HG02588 (cell line): ENCODE results near the gene SPEM2.

ENCODE experiments used
- ATAC-seq: cut with Tn5 transposase; IDR thresholded peaks from one replicate; pipeline ENCODE4 v1.9.1; 2021; ENCODE audit warnings: mild to moderate bottlenecking, moderate library complexity; ENCODE audit not compliant: unreplicated experiment

Gene SPEM2

DNA sequence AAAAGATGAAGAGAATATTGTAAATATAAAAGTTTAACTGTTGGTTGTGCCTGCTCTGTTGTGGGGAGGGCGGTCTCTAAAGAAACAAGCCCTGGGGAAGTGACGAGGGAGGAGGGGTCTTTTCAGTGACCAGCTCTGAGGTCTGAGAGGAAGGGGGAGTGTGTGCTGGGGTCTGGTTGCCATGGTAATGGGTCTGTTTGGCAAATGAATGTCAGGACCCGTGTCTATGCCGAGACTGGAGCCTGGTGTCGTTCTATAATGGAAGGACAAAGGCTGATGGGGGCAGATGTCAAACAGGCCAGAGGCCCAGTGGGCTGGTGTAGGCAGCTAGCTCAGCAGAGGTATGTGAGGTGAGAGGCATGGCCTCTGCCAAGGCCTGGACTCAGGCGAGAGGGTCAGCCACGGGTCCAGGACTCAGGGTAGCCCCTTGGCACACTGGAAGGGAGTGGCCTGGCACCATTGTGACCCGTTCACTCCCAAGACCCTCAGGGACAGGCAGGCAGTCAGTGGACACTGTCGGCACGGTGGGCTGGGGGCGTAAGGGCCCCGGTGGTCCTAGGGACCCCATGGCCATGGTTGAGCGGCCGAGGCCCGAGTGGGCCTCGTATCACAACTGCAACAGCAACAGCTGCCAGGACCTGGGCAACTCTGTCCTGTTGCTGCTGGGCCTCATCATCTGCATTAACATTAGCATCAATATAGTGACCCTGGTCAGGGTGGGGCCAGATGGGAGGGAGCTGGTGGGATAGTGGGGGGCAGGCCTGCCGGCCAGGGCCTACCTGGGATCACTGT is 5.4 kb upstream of the SPEM2 start, which contains the start of gene SPEM1:
Gene SPEM1, plus strand, starts transcription at position 506 of the 792 bp plus-strand sequence. Its CDS starts 61 bp downstream, at position 567.
- no peak for ATAC-seq

DNA sequence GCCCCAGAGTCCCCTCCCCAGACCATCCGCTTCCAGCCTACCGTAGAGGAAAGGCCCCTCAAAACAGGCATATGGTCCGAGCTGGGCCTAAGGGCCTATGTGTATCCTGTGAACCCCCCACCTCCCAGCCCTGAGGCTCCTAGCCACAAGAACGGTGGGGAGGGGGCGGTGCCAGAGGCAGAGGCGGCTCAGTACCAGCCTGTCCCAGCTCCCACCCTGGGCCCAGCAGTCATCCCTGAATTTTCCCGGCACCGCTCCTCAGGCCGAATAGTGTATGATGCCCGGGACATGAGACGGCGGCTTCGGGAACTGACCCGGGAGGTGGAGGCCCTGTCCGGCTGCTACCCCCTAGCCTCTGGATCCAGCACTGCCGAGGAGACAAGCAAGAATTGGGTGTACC is 4.2 kb upstream of the SPEM2 start:
- no peak for ATAC-seq

DNA sequence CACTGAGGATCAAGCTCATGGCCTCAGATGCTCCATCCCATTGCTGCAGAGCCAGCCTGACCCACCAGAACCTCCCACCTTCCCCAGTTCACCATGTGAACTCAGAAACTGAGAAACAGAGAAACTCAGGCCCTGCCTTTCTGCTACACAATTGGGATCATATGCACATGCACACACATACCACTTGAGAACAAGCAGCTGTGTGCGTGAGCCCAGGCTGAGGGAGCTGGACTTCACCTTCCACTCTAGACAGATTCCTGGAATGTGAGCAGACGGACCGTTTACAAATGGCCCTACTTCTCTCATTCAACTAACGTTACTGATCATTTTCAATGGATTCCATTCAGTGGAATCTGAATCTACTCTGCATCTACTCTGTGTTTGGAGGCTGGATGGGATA is 1.7 kb upstream of the SPEM2 start:
- no peak for ATAC-seq

DNA sequence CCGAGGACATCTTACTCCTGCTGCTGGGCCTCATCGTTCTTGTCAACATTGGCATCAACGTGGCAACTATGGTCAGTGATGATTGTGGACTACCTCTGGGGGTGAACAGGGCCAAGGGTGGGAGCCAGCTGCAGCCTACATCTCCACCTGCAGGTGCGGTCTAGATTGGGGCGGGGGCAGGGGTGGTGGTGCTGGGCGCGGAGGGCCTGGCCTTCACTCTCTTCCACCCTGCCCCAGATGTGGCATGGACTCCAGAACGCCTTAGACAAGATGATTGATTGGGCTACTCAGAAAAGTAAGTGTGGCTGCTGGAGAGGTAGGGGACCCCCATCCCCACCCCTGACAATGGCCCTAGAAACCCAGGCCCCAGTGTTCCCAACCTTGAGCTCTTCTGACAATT is 340 bp downstream of the SPEM2 start:
- ATAC-seq, result no peak

DNA sequence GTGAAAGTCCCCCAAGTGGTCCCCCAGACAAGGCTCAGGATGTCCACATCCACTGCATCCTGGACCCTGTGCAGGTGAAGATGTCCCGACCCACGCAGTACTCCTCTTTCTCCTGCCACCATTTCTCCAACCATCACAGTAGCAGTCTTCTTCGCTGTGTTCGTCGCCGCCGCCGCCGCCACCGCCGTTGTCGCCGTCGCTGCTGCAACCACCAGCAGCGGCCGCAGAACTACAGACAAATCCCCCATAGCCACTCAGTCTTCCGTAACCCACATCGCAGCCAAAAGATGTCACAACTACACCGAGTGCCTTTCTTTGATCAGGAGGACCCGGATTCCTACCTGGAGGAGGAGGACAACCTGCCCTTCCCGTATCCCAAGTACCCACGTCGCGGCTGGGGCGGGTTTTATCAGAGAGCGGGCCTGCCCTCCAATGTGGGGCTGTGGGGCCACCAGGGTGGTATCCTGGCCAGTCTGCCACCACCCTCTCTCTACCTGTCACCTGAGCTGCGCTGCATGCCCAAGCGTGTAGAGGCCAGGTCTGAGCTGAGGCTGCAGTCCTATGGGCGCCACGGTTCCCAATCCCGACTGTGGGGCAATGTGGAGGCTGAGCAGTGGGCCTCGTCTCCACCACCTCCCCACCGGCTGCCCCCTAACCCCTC is 917 bp downstream of the SPEM2 start:
- no peak for ATAC-seq

DNA sequence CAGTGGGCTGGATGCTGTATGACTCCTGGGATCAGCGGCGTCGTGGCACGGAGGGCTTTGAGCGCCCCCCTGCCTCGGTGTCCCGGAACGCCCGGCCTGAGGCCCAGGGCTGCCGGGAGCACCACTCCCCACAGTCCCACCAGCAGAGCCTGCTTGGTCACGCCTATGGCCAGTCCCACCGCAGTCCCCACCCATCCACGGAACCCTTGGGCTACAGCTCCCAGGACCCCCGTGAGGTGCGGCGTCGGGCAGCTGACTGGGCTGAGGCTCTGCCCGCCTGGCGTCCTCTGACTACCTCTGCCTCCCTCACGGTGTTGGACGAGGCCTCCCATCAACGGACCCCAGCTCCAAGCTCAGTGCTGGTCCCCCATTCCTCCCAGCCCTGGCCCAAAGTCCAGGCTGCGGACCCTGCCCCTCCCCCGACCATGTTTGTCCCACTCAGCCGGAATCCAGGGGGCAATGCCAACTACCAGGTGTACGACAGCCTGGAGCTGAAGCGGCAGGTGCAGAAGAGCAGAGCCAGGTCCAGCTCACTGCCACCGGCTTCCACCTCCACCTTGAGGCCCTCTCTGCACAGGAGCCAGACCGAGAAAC is 1.6 kb downstream of the SPEM2 start:
- ATAC-seq, result no peak

DNA sequence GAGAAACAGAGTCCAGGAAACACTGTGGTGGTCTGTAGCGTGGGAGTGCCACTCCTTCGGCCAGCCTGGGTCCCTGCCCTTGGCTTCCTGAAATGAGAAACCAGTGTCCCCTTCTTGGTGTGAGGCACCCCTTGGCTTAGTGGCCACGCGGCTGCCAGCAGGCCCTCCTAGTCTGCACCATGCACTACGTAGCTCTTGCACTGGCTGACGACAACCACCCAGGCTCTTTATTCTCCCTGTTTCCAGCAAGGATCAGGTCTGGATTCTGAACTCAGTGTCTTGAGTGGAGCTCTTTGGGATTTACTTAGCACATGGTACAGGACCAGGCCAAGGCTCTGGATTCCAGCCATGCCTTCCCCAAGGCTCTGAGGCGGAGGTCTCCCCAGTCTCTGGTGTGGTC is 2.1 kb downstream of the SPEM2 start:
- no peak for ATAC-seq

DNA sequence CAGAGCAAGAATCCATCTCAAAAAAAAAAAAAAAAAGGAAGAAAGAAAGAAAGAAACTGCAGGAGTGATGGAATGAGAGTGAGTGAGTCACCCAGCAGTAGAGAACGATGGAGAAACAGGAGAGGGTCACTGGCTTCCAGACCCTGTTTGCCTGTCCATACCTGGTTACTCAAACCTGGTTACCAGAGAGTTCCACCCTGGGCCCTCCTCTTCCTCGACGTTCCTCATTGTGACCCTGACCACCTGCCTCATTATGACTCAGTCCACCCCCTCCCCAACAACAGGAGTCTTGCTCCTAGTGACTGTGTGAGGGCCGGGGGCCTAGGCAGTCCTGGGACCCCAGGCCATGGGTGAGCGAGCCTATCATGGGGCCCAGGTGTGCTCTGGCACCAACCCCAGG is 3.1 kb downstream of the SPEM2 start, which contains the start of gene SPEM3:
Gene SPEM3, plus strand, starts transcription at position 301 of the 400 bp plus-strand sequence. Its CDS starts 46 bp downstream, at position 347.
- no peak for ATAC-seq

DNA sequence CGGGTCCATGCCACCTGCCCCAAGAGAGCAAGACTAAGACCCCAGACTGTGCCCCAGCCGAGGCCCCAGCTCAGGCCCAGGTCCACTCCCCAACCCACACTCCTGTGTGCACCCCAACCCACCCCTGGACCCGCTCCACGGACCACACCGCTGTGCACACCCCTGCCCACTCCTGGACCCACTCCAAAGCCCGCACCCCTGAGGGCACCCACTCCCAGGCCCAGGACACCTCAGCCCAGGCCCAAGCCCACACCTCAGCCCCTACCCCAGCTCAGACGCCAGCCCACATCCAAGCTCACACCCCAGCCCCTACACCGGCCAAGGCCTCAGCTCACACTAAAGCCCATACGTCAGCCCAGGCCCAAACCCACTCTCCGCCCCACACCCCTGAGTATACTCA is 4.3 kb downstream of the SPEM2 start:
- no peak for ATAC-seq

DNA sequence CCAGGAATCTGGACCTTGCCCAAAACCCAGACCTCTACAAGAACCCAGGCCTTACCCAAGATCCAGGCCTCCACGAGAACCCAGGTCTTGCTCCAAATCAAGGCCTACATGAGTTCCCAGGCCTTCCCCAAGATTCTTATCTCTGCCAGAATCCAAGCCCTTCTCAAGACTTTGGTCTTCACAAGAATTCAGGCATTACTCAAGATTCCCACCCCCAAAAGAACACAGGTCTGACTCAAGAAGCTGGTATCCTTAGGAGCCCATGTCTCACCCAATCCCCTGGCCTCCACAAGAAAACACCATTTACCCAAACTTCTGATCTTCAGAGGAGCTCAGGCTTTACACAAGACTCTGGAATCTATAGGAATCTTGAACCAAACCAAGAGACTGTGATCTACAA is 5.8 kb downstream of the SPEM2 start:
- no peak for ATAC-seq

DNA sequence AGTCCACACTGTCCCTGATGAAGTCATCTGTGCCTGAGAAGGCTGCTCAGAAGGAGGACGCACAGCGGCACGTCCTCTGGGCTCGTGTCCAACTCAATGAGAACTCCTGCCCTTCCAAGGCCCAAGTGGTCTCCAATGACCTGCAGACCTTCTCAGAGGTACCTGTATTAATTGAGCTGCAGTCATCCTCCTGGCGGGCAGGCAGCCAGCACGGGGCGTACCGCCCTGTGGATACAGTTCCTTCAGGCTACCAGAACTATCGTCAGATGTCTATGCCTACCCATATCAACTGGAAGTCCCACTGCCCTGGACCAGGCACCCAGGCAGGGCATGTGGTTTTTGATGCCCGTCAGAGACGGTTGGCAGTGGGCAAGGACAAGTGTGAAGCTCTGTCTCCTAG is 6.9 kb downstream of the SPEM2 start:
- ATAC-seq, result no peak

DNA sequence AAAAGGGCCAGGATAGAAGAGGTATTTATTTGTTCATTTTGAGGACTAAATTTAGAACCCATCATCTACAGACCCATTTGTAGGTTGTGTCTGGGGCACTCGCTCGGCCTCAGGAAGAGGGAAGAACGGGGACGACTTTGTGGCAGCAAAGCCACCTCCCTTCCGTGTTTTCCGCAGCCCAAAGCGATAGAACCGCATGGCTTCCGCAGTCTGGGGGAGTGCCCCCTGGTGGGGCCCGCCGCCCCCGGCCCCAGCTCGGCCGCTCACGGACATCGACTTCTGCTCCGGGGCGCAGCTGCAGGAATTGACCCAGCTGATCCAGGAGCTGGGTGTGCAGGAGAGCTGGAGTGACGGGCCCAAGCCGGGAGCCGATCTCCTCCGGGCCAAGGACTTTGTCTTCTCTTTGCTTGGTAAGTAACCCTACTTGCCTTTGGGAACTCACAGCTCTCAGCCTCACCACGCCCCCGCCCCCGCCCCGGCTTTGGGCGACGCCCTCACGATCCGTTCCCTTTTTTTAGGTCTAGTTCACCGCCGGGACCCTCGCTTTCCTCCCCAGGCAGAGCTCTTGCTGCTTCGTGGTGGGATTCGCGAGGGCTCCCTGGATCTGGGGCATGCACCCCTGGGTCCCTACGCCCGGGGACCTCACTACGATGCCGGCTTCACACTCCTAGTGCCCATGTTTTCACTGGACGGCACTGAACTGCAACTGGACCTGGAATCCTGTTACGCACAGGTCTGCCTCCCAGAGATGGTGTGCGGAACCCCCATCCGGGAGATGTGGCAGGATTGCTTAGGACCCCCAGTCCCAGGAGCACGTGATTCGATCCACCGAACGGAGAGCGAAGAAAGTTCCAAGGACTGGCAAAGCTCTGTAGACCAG is 10.5 kb downstream of the SPEM2 start:
- ATAC-seq, result peak; percentile 17

DNA sequence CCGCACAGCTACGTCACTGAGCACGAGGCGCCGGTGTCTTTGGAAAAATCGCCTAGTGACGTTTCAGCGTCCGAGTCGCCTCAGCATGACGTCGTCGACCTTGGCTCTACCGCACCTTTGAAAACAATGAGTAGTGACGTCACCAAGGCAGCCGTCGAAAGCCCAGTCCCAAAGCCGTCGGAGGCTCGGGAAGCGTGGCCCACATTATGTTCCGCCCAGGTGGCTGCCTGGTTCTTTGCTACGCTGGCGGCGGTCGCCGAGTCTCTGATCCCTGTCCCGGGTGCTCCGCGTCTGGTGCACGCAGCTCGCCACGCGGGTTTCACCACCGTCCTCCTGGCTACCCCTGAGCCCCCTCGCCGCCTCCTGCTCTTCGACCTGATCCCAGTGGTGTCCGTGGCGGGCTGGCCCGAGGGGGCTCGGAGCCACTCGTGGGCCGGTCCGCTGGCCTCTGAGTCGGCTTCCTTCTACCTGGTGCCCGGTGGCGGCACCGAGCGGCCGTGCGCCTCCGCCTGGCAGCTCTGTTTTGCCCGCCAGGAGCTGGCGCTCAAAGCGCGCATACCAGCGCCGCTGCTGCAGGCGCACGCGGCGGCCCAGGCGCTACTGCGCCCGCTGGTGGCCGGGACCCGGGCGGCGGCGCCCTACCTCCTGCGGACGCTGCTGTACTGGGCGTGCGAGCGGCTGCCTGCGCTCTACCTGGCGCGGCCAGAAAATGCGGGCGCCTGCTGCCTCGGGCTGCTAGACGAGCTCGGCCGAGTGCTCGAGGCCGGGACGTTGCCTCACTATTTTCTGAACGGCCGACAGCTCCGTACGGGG is 11.3 kb downstream of the SPEM2 start:
- no peak for ATAC-seq

DNA sequence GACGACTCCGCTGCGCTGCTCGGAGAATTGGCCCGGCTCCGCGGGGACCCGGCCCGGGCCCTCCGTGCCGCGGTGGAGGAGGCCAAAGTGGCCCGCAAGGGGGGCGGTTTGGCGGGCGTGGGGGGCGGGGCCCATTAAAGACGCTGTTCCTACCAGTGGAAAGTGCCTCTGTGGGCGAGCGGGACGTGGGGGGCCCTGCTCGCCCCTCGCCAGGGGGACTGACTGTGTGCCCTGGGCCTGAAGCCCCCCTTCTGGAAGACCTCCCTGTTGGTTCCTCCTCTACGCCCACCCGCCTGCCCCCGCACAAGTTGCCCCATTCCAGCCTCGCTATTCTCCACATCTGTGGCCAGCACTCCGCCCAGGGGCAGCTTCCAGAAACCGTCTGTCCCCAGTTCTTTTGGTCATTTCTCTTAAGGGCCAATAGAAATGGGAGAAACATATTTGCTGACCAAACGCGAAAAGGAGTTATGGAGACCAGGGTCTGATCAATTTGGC is 12.0 kb downstream of the SPEM2 start:
- no peak for ATAC-seq

DNA sequence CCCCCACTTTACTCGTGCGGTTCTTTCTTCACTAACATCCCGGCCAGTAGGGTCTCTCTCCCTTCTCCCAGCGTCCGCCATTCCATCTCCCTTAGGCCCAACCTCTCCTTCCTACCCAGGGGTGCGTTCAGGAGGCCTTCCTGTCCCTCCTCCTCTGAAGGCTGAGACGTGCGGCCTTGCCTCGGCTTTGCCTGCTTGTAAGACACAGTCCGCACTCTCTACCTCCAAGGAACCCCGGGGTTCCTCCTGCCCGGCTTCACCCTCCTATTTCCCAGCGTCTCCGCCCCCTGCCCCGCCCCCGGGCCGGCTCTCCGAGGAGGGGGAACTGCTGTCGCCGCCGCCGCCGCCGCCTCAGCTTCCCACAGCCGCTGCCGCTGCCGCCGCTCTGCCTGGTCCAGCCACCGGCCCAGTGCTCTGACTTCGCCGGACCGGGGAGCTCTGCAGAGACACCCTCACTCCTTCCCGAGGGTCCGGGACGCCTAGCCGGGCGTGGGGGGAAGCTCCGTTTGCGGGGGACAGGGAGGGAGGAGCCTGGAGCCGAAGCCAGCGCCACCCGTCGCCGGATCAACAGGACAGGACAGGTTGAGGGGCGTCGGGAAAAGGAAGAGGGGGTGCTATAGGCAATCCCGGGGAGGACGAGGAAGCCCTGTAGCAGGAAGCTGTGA is 12.7 kb downstream of the SPEM2 start:
- ATAC-seq, result no peak

DNA sequence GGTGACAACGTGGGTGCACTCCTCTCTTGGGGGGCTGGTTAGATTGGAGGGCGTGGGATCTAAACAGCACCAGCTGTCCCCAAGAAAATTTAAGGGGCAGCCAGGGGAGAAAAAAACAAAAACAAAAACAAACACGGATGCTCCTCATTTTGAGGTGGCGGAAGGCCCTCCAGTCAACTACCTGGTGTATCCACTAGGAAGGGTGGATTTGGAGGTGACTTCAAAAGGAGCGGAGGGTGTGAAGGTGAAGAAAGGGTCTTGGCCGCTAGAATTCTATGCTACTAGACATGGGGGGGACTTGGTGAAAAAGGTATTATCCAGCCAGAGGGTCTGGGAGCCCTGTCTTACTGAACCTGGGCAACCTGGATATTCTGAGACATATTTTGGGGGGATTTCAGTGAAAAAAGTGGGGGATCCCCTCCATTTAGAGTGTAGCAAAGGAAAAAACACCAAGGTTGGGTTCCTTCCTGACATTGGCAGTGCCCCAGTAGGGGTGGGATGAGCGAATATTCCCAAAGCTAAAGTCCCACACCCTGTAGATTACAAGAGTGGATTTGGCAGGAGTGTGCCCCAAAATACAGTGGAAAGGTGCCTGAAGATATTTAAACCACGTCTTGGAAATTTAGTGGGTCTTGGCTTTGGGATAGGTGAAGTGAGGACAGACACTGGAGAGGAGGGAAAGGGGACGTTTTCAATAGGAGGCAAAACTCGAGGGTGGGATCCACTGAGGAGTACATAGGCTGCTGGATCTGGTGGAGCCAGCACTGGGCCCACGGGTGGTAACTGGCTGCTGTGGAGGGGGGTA is 13.4 kb downstream of the SPEM2 start:
- no peak for ATAC-seq

DNA sequence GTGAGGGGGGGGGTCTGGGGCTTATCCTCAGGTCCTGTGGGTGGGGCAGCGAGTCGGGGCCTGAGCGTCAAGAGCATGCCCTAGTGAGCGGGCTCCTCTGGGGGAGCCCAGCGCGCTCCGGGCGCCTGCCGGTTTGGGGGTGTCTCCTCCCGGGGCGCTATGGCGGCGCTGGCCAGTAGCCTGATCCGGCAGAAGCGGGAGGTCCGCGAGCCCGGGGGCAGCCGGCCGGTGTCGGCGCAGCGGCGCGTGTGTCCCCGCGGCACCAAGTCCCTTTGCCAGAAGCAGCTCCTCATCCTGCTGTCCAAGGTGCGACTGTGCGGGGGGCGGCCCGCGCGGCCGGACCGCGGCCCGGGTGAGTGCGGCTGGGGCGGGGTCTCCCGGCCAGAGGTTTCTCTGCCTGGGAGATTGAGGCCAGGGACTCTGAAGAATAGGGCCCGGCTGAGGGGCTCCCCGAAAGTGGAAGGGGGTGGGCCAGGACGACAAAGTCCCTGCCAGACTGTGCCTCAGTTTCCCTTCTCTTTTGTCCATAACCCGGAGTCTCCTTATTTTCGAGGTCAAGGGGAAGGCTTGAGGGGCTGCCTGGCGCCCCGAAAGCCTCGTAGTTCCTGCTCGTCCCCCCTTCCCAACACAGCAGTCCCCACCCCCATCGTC is 14.2 kb downstream of the SPEM2 start, which contains the start of gene FGF11:
Gene FGF11, plus strand, starts transcription at position 51 of the 651 bp plus-strand sequence. Its CDS starts 109 bp downstream, at position 160.
- no peak for ATAC-seq
